NCI-H2081 treated with DMSO at 0.1 percent for 48 hours (cell line): ENCODE data around the gene GABARAP.
A peak's percentile ranks its signal among the peaks of the same experiment; 100 is the strongest.

Source experiments
- DNase-seq: peaks from one replicate; lab custom pipeline; 2025; lab: John Stamatoyannopoulos, UW

Gene GABARAP

GRCh38 chr17:7221278-7222092 is 20.8 kb downstream of the GABARAP start:
- no peak for DNase-seq

GRCh38 chr17:7220593-7221277 is 21.5 kb downstream of the GABARAP start:
- no peak for DNase-seq

- no peak for DNase-seq
Observed at GRCh38 chr17:7219812-7220592, 22.2 kb downstream of the GABARAP start, which contains the start of the genes ACADVL and DLG4. TSS of gene ACADVL (plus strand) at chr17:7219938. CDS start at chr17:7219985, 47 bp downstream. TSS of gene DLG4 (minus strand) at chr17:7219836.

- DNase-seq, result no peak
Observed at GRCh38 chr17:7219229-7219811, 22.9 kb downstream of the GABARAP start.

- no peak for DNase-seq
Observed at GRCh38 chr17:7218758-7219157, 23.5 kb downstream of the GABARAP start.

GRCh38 chr17:7218166-7218565 is 24.1 kb downstream of the GABARAP start:
- DNase-seq, result no peak

- no peak for DNase-seq
Observed at GRCh38 chr17:7217113-7217987, 24.9 kb downstream of the GABARAP start.

GRCh38 chr17:7216242-7217112 is 25.8 kb downstream of the GABARAP start:
- DNase-seq, result no peak

GRCh38 chr17:7215652-7216180 is 26.5 kb downstream of the GABARAP start:
- DNase-seq, result no peak

GRCh38 chr17:7215136-7215638 is 27.1 kb downstream of the GABARAP start:
- DNase-seq, result no peak

GRCh38 chr17:7214300-7215135 is 27.7 kb downstream of the GABARAP start:
- peak; percentile 76 for DNase-seq

GRCh38 chr17:7213895-7214299 is 28.4 kb downstream of the GABARAP start:
- peak; percentile 74 for DNase-seq

GRCh38 chr17:7211491-7212273 is 30.6 kb downstream of the GABARAP start:
- no peak for DNase-seq

GRCh38 chr17:7208754-7209460 is 33.3 kb downstream of the GABARAP start:
- DNase-seq, result no peak

- DNase-seq, result no peak
Observed at GRCh38 chr17:7208027-7208571, 34.1 kb downstream of the GABARAP start.

- DNase-seq, result no peak
Observed at GRCh38 chr17:7207120-7208001, 34.9 kb downstream of the GABARAP start.
